ENCODE measurements around the gene SCRN3. TPM values are rescaled to one million over a fixed set of nuclear protein-coding genes. Genes with fewer than 3 reads are reported as not detected.
A peak's percentile ranks its signal among the peaks of the same experiment; 100 is the strongest.
"Not testable (repeated sequence)": the region's sequence is repeated elsewhere in the genome, so short reads cannot be mapped to it uniquely, and the experiment has no call there.

SCRN3 gene
- total RNA-seq, 1 donor from 2014 or later: 42.4 TPM

DNA sequence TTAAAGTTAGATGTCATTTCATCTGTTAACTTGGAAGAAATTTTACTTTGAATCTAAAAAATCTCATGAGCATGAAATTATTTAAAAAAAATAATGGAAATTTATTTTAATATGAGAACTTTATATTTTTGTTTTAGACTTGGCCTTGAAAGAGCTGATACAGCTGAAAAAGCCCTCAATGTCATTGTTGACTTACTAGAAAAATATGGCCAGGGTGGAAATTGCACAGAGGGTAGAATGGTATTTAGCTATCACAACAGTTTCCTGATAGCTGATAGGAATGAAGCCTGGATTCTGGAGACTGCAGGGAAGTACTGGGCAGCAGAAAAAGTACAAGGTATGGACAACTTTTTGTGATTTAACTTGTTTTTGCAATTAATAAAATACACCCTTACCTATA is 5.3 kb downstream of the SCRN3 start:
- no peak for DNase-seq (ENCODE audit: low spot score in 2 of 2)
- FAIRE-seq: no peak

GRCh38 chr2:174403628-174404027 is 8.1 kb downstream of the SCRN3 start:
- FAIRE-seq (no peak), DNase-seq (ENCODE audit: low spot score in 2 of 2) (no peak)

DNA sequence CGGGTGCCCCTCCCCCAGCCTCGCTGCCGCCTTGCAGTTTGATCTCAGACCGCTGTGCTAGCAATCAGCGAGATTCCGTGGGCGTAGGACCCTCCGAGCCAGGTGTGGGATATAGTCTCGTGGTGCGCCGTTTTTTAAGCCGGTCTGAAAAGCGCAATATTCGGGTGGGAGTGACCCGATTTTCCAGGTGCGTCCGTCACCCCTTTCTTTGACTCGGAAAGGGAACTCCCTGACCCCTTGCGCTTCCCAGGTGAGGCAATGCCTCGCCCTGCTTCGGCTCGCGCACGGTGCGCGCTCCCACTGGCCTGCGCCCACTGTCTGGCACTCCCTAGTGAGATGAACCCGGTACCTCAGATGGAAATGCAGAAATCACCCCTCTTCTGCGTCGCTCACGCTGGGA is 14.5 kb downstream of the SCRN3 start:
- not testable (repeated sequence) for FAIRE-seq; DNase-seq (ENCODE audit: low spot score in 2 of 2)

GRCh38 chr2:174412256-174412655 is 16.7 kb downstream of the SCRN3 start:
- FAIRE-seq: no peak
- no peak for DNase-seq (ENCODE audit: low spot score in 2 of 2)

- no peak for DNase-seq (ENCODE audit: low spot score in 2 of 2)
Observed at GRCh38 chr2:174428214-174428613, 32.7 kb downstream of the SCRN3 start.

DNA sequence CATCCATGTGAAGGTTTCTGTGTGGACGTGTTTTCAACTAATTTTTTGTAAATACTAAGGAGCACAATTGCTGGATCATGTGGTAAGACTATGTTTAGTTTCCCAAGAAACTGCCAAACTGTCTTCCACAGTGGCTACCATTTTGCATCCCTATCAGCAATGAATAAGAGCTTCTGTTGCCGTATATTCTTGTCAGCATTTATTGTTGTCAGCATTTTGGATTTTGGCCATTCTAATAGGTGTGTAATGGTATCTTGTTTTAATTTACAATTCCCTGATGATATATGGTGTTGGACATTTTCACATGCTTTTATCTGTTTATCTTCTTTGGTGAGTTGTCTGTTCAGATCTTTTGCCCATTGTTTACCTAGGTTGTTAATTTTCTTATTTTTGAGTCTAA is 34.5 kb downstream of the SCRN3 start:
- FAIRE-seq: no peak

More at GRCh38 chr2:174428214-174428613, 32.7 kb downstream of the SCRN3 start:
- FAIRE-seq: no peak

DNA sequence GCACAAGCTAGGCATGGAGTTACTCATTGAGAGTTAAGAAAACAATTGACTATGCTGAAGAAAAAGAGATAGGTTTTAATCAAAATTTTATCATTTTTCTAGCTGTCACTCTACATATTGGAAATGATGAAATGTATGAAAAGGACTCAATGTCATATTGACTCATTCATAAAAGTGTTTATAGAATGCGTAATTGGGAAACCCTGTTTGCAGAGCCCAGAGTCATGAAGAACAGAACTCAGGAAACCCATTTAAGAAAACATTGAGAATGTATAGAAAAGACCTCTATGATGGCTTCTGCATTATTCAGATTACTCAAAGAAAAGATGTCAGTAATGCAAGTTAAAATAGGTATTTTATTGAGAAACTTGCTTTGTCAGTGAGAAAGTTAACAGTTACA is 36.4 kb downstream of the SCRN3 start:
- FAIRE-seq (no peak), DNase-seq (ENCODE audit: low spot score in 2 of 2) (no peak)

More for the DNA sequence above, 34.5 kb downstream of the SCRN3 start:
- DNase-seq (ENCODE audit: low spot score in 2 of 2): no peak

GRCh38 chr2:174436351-174436750 is 40.8 kb downstream of the SCRN3 start:
- FAIRE-seq: no peak
- no peak for DNase-seq (ENCODE audit: low spot score in 2 of 2)

DNA sequence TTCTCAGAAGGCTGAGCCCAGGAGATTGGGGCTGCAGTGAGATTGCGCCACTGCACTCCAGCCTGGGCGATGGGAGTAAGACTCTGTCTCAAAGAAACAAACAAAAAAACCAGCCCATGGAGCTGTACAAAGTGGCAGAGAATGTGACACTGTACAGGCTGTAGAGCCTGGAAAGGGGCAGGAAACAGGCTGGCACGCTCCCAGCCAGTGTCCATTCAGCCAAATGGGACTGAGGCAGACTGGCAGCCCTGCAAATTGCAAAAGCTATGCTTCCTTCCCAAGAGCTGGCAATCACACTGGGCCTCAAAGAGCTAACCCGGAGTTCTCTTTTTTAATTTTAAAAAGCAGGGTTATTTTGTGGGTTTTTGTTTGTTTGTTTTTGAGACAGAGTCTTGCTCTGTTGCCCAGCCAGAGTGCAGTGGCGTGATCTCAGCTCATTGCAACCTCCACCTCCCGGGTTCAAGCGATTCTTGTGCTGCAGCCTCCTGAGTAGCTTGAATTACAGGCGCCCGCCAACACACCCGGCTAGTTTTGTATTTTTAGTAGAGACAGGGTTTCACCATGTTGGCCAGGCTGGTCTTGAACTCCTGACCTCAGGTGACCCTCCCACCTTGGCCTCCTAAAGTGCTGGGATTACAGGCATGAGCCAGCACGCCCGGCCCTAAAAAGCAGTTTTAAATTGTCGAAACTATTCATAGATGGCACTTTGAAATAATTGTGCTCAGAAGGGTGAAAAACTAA is 42.8 kb downstream of the SCRN3 start:
- FAIRE-seq: no peak
- peak; percentile 32 to 38 for DNase-seq (ENCODE audit: low spot score in 2 of 2)

- DNase-seq (ENCODE audit: low spot score in 2 of 2) (no peak), FAIRE-seq (peak; percentile 71)
Observed at GRCh38 chr2:174439323-174439722, 43.8 kb downstream of the SCRN3 start.

- no peak for FAIRE-seq
- no peak for DNase-seq (ENCODE audit: low spot score in 2 of 2)
Observed at GRCh38 chr2:174439950-174440349, 44.4 kb downstream of the SCRN3 start.

GRCh38 chr2:174442546-174443510 is 47.3 kb downstream of the SCRN3 start:
- no peak for DNase-seq (ENCODE audit: low spot score in 2 of 2)
- no peak for FAIRE-seq

DNA sequence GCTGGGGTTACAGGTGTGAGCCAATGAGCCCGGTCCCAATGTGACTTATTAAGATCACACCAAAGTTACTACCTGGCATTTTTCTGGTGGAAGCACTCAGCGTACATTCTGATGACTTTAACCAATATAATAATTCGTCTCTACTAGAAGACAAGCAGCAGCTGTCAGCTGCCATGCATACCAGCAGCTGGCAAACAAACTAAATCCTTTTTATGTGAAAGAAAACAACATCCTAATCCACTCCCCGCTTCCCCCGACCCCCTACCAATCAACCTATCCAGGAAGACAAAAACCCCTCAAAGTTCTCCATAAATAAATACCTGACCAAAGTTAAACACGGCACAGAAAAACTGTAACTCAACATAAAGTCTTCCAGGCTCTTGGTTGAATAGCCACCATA is 49.2 kb downstream of the SCRN3 start:
- DNase-seq (ENCODE audit: low spot score in 2 of 2) (no peak), FAIRE-seq (no peak)

- no peak for DNase-seq (ENCODE audit: low spot score in 2 of 2)
Observed at GRCh38 chr2:174445248-174445647, 49.7 kb downstream of the SCRN3 start.

GRCh38 chr2:174446531-174446930 is 51.0 kb downstream of the SCRN3 start:
- FAIRE-seq: no peak
- DNase-seq (ENCODE audit: low spot score in 2 of 2): no peak

More at GRCh38 chr2:174445248-174445647, 49.7 kb downstream of the SCRN3 start:
- FAIRE-seq: no peak

DNA sequence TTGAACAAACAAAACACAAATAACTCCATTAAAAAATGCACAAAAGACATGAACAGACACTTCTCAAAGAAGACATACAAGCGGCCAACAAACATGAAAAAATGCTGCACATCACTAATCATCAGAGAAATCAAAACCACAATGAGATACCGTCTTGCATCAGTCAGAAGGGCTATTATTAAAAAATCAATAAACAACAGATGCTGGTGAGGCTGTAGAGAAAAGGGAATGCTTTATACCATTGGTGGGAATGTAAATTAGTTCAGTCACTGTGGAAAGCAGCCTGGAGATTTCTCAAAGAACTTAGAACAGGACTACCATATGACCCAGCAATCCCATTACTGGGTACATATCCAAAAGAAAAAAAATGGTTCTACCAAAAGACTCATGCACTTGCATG is 53.5 kb downstream of the SCRN3 start:
- no peak for FAIRE-seq
- no peak for DNase-seq (ENCODE audit: low spot score in 2 of 2)

GRCh38 chr2:174450021-174450816 is 54.7 kb downstream of the SCRN3 start:
- FAIRE-seq (no peak), DNase-seq (ENCODE audit: low spot score in 2 of 2) (no peak)

- FAIRE-seq: no peak
- DNase-seq (ENCODE audit: low spot score in 2 of 2): no peak
Observed at GRCh38 chr2:174454566-174454965, 59.0 kb downstream of the SCRN3 start.

DNA sequence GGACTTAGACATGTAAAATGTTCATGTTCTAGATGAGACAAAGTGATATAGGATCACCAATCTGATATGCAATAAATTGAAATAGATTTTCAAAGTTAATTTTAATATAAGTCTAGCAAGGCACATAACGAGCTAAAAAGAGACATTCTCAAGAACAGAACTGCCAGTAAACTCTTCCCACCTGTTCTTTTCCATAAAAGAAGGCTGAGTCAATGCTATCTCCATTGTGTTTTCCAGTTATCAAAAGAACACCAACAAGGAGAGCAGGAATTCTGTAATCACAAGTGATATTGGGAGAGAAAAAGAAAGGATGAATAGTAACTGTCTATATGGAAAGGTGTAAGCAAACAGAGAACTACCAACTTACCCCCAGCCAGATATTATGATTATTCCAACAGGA is 65.7 kb downstream of the SCRN3 start:
- FAIRE-seq (no peak), DNase-seq (ENCODE audit: low spot score in 2 of 2) (no peak)

DNA sequence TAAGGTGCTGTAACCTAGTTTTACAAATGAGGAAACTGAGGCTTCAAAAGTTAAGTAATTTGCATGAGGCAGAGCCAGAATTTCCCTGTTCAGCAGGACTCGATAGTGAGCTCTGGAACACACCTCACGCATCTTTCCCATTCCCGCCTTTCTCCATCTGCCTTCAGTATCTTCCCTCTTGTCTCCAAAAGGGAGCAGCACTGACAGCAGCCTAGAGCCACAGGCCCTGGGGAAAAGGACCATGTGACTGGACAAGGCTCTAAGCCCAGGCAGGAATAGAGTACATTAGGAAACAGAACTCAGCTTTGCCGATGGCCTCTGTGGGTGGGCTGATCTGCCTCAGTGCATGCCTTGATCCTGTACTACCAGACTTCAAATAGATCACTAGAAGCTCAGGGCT is 69.8 kb downstream of the SCRN3 start:
- no peak for FAIRE-seq
- DNase-seq (ENCODE audit: low spot score in 2 of 2): peak in 1 of 2 donors; percentile 6

DNA sequence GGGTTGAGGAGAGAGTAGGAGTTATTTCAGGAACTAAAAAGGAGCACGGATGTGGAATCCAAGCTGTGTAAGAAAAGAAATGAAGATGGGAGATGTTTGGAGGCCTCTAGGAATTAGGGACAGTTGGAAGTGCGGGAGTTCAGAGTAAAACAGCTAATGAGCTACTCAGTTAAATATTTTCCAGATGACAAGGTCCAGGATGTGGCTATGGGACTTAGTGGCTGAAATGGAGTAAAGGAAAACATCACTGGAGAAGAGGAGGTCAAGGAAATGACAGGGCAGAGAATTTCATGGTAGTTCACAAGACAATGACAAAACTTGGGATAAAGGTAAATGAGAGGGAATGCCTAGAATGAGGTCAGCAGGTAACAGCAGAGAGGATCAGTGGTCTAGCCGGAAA is 78.3 kb downstream of the SCRN3 start:
- DNase-seq (ENCODE audit: low spot score in 2 of 2) (no peak), FAIRE-seq (no peak)

Data from frontal cortex (tissue), 4 donors.